Lung (tissue), 12 donors: ENCODE data around the gene G6PC1. TPM values are rescaled to one million over a fixed set of nuclear protein-coding genes. Genes with fewer than 3 reads are reported as not detected.

Experiments used
- ATAC-seq: fragments of 200-7000 bp; cut with Tn5 transposase; one replicate; pipeline ENCODE4 v1.9.1; 2020; ENCODE audit warnings: moderate number of reproducible peaks; ENCODE audit not compliant: insufficient read depth, low FRiP score
- DNase-seq, 3 donors: peaks; one replicate each; pipeline ENCODE4 v3.0.0-alpha.2; 2013 to 2017
- H3K27ac ChIP-seq, 2 donors: one replicate each; pipeline ENCODE4 v1.5.1; 2013; ENCODE audit warnings: mild to moderate bottlenecking in 2 of 2, moderate library complexity in 2 of 2, control low read depth in 1 of 2, inconsistent platforms in 1 of 2, low read depth in 1 of 2, low read length in 1 of 2
- H3K27me3 ChIP-seq, 3 donors: one replicate each; pipeline ENCODE4 v1.5.1; 2013; ENCODE audit warnings: low read length in 2 of 3; ENCODE audit not compliant: control insufficient read depth in 3 of 3, insufficient read depth in 3 of 3
- H3K36me3 ChIP-seq, 4 donors: one replicate each; pipeline ENCODE4 v1.5.1; 2013; ENCODE audit warnings: low read length in 4 of 4, mild to moderate bottlenecking in 1 of 4, moderate library complexity in 1 of 4; ENCODE audit not compliant: control insufficient read depth in 4 of 4, insufficient read depth in 4 of 4
- H3K4me1 ChIP-seq, 5 donors: one replicate each; pipeline ENCODE4 v1.5.1; 2013; ENCODE audit warnings: low read length in 5 of 5, mild to moderate bottlenecking in 2 of 5, moderate library complexity in 1 of 5; ENCODE audit not compliant: control insufficient read depth in 5 of 5, insufficient read depth in 5 of 5
- H3K4me3 ChIP-seq: one replicate; pipeline ENCODE4 v1.5.1; 2013; ENCODE audit warnings: mild to moderate bottlenecking, control low read depth, moderate library complexity
- H3K9ac ChIP-seq, 2 donors: one replicate each; pipeline ENCODE4 v1.5.1; 2013; ENCODE audit warnings: low read length in 2 of 2, control low read depth in 1 of 2; ENCODE audit not compliant: insufficient read depth in 1 of 2
- H3K9me3 ChIP-seq, 4 donors: one replicate each; pipeline ENCODE4 v1.5.1; 2013; ENCODE audit warnings: low read length in 3 of 4, mild to moderate bottlenecking in 1 of 4, moderate library complexity in 1 of 4; ENCODE audit not compliant: control insufficient read depth in 4 of 4, insufficient read depth in 3 of 4
- WGBS, 2 donors: extraction: QIAGEN DNeasy Blood & Tissue Kit; methylation state at CpG; one replicate each; pipeline ENCODE4 v1.1.7; 2013; 5-methylcytosine and 5-hydroxymethylcytosine counted together
- polyA plus RNA-seq, 2 donors: library from polyadenylated mRNA; stranded (reverse); fragments of 200-250 nt; gene quantifications; one replicate each; pipeline ENCODE4 v1.2.1, GENCODE V29; 2013
- total RNA-seq, 2 donors: library from RNA; depleted of rRNA in 1 of 2; stranded (reverse); fragments of >200 nt in 1 of 2; gene quantifications; one replicate each; pipeline ENCODE4 v1.2.1, GENCODE V29; 2014 to 2021
- TF ChIP-seq, protein P1 (sequence below): IDR thresholded peaks from 2 replicates; pipeline ENCODE4 v1.5.1; 2012; ENCODE audit warnings: mild to moderate bottlenecking; ENCODE audit errors: control extremely low read depth, extremely low read depth
- donor health status: control.
- donor health status: control.
- donor health status: Bipolar disorder and iron deficiency.
- donor health status: healthy.
- donor health status: DM: yes; HTN: yes; CAD: no.

Gene G6PC1
- total and polyA plus RNA-seq, 4 donors = 0.09 TPM; not detected in 3

DNA sequence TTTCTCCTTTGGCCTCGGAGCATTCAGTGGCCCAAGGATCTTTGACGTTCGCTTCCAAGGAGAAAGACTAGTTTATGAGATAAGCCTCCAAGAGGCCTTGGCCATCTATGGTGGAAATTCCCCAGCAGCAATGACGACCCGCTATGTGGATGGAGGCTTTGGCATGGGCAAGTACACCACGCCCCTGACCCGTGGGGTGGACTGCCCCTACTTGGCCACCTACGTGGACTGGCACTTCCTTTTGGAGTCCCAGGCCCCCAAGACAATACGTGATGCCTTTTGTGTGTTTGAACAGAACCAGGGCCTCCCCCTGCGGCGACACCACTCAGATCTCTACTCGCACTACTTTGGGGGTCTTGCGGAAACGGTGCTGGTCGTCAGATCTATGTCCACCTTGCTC lies 48.2 kb upstream of the G6PC1 start:
- ATAC-seq (no peak), DNase-seq (no peak)
- Histone ChIP-seq H3K36me3 (peaks cover 0 to 13% (median 1%) of the 10 kb centered on the region in 4 donors), H3K4me3 (peak overlapping the region; percentile 23), H3K4me1 (peaks cover 5 to 71% (median 18%) of the 10 kb centered on the region in 5 donors), H3K27me3 (no peaks in the 10 kb centered on the region), H3K27ac (peak overlapping the region in 1 of 2 donors; percentile 29), H3K9me3 (no peaks in the 10 kb centered on the region), H3K9ac (peak overlapping the region in 1 of 2 donors; percentile 90)
- TF ChIP-seq, protein P1, sequence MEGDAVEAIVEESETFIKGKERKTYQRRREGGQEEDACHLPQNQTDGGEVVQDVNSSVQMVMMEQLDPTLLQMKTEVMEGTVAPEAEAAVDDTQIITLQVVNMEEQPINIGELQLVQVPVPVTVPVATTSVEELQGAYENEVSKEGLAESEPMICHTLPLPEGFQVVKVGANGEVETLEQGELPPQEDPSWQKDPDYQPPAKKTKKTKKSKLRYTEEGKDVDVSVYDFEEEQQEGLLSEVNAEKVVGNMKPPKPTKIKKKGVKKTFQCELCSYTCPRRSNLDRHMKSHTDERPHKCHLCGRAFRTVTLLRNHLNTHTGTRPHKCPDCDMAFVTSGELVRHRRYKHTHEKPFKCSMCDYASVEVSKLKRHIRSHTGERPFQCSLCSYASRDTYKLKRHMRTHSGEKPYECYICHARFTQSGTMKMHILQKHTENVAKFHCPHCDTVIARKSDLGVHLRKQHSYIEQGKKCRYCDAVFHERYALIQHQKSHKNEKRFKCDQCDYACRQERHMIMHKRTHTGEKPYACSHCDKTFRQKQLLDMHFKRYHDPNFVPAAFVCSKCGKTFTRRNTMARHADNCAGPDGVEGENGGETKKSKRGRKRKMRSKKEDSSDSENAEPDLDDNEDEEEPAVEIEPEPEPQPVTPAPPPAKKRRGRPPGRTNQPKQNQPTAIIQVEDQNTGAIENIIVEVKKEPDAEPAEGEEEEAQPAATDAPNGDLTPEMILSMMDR = no peak
- 82 to 90% methylated on average over 15 of the region's 15 CpGs for WGBS, 2 donors

DNA sequence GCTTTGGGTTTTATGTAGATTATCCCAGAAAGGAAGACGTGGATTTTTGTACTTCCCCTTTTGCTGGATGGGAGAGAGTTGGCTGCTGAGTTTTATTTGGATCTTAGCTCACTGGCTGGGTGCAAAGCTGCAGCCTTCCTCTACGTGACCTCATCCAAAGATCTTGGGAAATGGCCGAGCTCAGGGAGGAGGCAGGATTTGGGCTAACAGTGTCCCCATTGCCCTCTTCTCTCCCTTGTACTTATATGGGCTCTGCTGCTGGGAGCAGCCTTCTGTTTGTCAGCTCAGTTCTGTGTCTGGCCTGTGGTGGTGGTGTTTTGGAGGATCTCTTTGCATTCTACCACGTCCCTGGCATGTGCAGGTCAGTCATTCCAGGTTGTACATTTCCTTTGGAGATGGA lies 47.6 kb upstream of the G6PC1 start:
- H3K4me3 ChIP-seq = peak overlapping the region; percentile 24
- H3K4me1 ChIP-seq = peaks cover 5 to 75% (median 18%) of the 10 kb centered on the region in 5 donors
- TF ChIP-seq, protein P1 = no peak
- H3K27ac ChIP-seq = peak overlapping the region in 1 of 2 donors; percentile 55
- peaks cover 0 to 13% (median 1%) of the 10 kb centered on the region in 4 donors for H3K36me3 ChIP-seq
- DNase-seq (peak; percentile 29 to 79 (median 73)), ATAC-seq (no peak)
- WGBS, 2 donors = 59 to 62% methylated on average over 4 of the region's 4 CpGs
- H3K9me3 ChIP-seq = no peaks in the 10 kb centered on the region
- H3K27me3 ChIP-seq = no peaks in the 10 kb centered on the region
- H3K9ac ChIP-seq = peak overlapping the region in 1 of 2 donors; percentile 90

DNA sequence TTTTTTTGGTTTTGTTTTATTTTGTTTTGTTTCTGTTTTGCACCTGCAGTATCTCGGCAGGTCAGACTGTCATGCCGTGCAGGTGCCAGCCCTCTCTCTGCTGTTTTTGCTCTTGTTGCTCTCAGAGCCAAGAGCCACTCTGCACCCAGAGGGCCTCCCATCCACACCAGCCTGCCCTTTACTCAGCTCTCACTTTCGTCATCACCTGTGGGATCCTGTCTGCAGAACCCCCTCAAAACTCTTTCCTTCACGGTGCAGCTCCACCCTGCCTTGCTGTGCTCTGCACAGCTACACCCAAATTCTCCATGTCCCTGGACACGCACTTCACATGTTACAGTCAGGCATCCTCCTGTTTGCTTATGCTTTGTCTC lies 47.0 kb upstream of the G6PC1 start:
- Histone ChIP-seq H3K27ac (peak overlapping the region in 1 of 2 donors; percentile 55), H3K27me3 (no peaks in the 10 kb centered on the region), H3K4me1 (peaks cover 5 to 75% (median 18%) of the 10 kb centered on the region in 5 donors), H3K4me3 (peak overlapping the region; percentile 40), H3K9ac (peak overlapping the region in 1 of 2 donors; percentile 90), H3K9me3 (no peaks in the 10 kb centered on the region), H3K36me3 (peaks cover 0 to 13% (median 1%) of the 10 kb centered on the region in 4 donors)
- 55 to 72% methylated on average over 5 of the region's 5 CpGs for whole genome bisulfite sequencing, 2 donors
- ATAC-seq (no peak), DNase-seq (no peak)
- TF ChIP-seq, protein P1 = no peak
